ENCODE results near the gene RGL1.

DNA sequence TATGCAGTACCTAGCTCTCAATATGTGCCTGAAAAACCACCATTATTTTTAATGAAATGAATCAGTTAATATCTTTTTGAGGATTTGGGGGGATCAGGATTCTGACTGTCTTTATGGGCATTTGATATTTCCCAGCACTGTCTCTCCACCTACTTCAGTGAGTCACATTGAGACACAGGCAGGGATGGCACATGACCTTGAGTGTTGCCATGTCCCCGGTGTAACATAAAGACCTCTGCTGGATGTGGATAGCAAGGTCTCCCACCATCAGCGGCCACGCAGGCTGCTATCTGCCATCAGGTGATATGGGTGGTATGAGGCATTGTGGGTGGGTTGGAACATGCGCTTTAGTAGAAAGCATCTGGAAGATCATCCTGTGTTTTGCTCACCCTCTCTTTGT, 103.2 kb downstream of the RGL1 start:
- TF ChIP-seq, protein P1, sequence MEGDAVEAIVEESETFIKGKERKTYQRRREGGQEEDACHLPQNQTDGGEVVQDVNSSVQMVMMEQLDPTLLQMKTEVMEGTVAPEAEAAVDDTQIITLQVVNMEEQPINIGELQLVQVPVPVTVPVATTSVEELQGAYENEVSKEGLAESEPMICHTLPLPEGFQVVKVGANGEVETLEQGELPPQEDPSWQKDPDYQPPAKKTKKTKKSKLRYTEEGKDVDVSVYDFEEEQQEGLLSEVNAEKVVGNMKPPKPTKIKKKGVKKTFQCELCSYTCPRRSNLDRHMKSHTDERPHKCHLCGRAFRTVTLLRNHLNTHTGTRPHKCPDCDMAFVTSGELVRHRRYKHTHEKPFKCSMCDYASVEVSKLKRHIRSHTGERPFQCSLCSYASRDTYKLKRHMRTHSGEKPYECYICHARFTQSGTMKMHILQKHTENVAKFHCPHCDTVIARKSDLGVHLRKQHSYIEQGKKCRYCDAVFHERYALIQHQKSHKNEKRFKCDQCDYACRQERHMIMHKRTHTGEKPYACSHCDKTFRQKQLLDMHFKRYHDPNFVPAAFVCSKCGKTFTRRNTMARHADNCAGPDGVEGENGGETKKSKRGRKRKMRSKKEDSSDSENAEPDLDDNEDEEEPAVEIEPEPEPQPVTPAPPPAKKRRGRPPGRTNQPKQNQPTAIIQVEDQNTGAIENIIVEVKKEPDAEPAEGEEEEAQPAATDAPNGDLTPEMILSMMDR (conservative IDR thresholded peaks at IDR 0.05; ENCODE audit: low read length), result no peak
- TF ChIP-seq EZH2phosphoT487 (IDR thresholded peaks at IDR 0.05; ENCODE audit: borderline replicate concordance), result no peak
